HEK293 (cell line): ENCODE data around the gene HOXA3.

Source experiments
- EGR2 ChIP-seq: fragments of 450-650 bp; formaldehyde crosslinking; IDR thresholded peaks from 2 replicates; pipeline ENCODE4 v1.5.1; 2016; ENCODE audit warnings: low read depth, missing biosample characterization, missing genetic modification characterization
- FEZF1 ChIP-seq: fragments of 450-650 bp; formaldehyde crosslinking; IDR thresholded peaks from 2 replicates; pipeline ENCODE4 v1.5.1; 2016; ENCODE audit warnings: missing biosample characterization, missing genetic modification characterization
- GFI1B ChIP-seq: fragments of 450-650 bp; formaldehyde crosslinking; IDR thresholded peaks from 2 replicates; pipeline ENCODE4 v1.5.1; 2016; ENCODE audit warnings: missing biosample characterization, missing genetic modification characterization
- GLI2 ChIP-seq: fragments of 450-650 bp; formaldehyde crosslinking; IDR thresholded peaks from 2 replicates; pipeline ENCODE4; 2017; ENCODE audit warnings: missing biosample characterization, missing genetic modification characterization, low read depth, borderline replicate concordance
- KLF10 ChIP-seq: fragments of 450-650 bp; IDR thresholded peaks from 2 replicates; pipeline ENCODE4 v1.5.1; 2018; ENCODE audit warnings: missing biosample characterization, mild to moderate bottlenecking, missing genetic modification characterization
- SALL2 ChIP-seq: fragments of 450-650 bp; formaldehyde crosslinking; IDR thresholded peaks from 2 replicates; pipeline ENCODE4 v1.5.0; 2017; ENCODE audit warnings: missing biosample characterization, mild to moderate bottlenecking, missing genetic modification characterization, borderline replicate concordance
- TRIM28 ChIP-seq: IDR thresholded peaks from 2 replicates; pipeline ENCODE4 v1.6.1; 2011; ENCODE audit warnings: low read length, control low read depth, borderline replicate concordance
- ZBTB21 ChIP-seq: fragments of 450-650 bp; formaldehyde crosslinking; IDR thresholded peaks from 2 replicates; pipeline ENCODE4 v1.5.1; 2017; ENCODE audit warnings: missing biosample characterization, missing genetic modification characterization
- ZNF10 ChIP-seq: fragments of 450-650 bp; formaldehyde crosslinking; IDR thresholded peaks from 2 replicates; pipeline ENCODE4 v1.5.1; 2017; ENCODE audit warnings: missing biosample characterization, missing genetic modification characterization
- ZNF202 ChIP-seq: fragments of 450-650 bp; formaldehyde crosslinking; IDR thresholded peaks from 2 replicates; pipeline ENCODE4 v1.5.1; 2016; ENCODE audit warnings: missing biosample characterization, missing genetic modification characterization, borderline replicate concordance
- ZNF239 ChIP-seq: fragments of 450-650 bp; formaldehyde crosslinking; IDR thresholded peaks from 2 replicates; pipeline ENCODE4 v1.5.1; 2016; ENCODE audit warnings: missing biosample characterization, missing genetic modification characterization
- ZNF366 ChIP-seq: fragments of 450-650 bp; formaldehyde crosslinking; conservative IDR thresholded peaks from 2 replicates; pipeline ENCODE4 v1.5.1; 2016; ENCODE audit warnings: missing biosample characterization, missing genetic modification characterization
- ZNF391 ChIP-seq: fragments of 450-650 bp; formaldehyde crosslinking; IDR thresholded peaks from 2 replicates; pipeline ENCODE4 v1.5.1; 2016; ENCODE audit warnings: low read depth, missing biosample characterization, missing genetic modification characterization, borderline replicate concordance
- ZNF426 ChIP-seq: fragments of 450-650 bp; formaldehyde crosslinking; IDR thresholded peaks from 2 replicates; pipeline ENCODE4 v1.5.1; 2017; ENCODE audit warnings: missing biosample characterization, missing genetic modification characterization, mild to moderate bottlenecking, inconsistent platforms, moderate library complexity
- ZNF529 ChIP-seq: fragments of 450-650 bp; formaldehyde crosslinking; IDR thresholded peaks from 2 replicates; pipeline ENCODE4 v1.5.1; 2017; ENCODE audit warnings: missing genetic modification characterization, missing biosample characterization; ENCODE audit not compliant: insufficient replicate concordance
- ZNF544 ChIP-seq: fragments of 450-650 bp; formaldehyde crosslinking; IDR thresholded peaks from 2 replicates; pipeline ENCODE4 v1.5.0; 2017; ENCODE audit warnings: missing biosample characterization, missing genetic modification characterization
- ZNF560 ChIP-seq: fragments of 450-650 bp; formaldehyde crosslinking; IDR thresholded peaks from 2 replicates; pipeline ENCODE4 v1.5.1; 2017; ENCODE audit warnings: missing biosample characterization, missing genetic modification characterization, borderline replicate concordance
- ZNF610 ChIP-seq: fragments of 450-650 bp; formaldehyde crosslinking; IDR thresholded peaks from 2 replicates; pipeline ENCODE4 v1.5.1; 2016; ENCODE audit warnings: missing biosample characterization, missing genetic modification characterization, borderline replicate concordance
- ZNF623 ChIP-seq: fragments of 450-650 bp; formaldehyde crosslinking; IDR thresholded peaks from 2 replicates; pipeline ENCODE4 v1.5.1; 2016; ENCODE audit warnings: missing biosample characterization, missing genetic modification characterization
- ZSCAN16 ChIP-seq: fragments of 450-650 bp; formaldehyde crosslinking; IDR thresholded peaks from 2 replicates; pipeline ENCODE4 v1.5.1; 2016; ENCODE audit warnings: missing biosample characterization, missing genetic modification characterization
- TF ChIP-seq, protein P1 (sequence below): fragments of 450-650 bp; formaldehyde crosslinking; IDR thresholded peaks from 2 replicates; pipeline ENCODE4 v1.5.1; 2017; ENCODE audit warnings: missing biosample characterization, missing genetic modification characterization
- TF ChIP-seq, protein P2 (sequence below): fragments of 450-650 bp; formaldehyde crosslinking; IDR thresholded peaks from 2 replicates; pipeline ENCODE4 v1.5.1; 2016; ENCODE audit warnings: missing biosample characterization, missing genetic modification characterization
- TF ChIP-seq, protein P3 (sequence below): fragments of 450-650 bp; IDR thresholded peaks from 2 replicates; pipeline ENCODE4 v1.5.1; 2018; ENCODE audit warnings: missing biosample characterization, mild to moderate bottlenecking, missing genetic modification characterization
- TF ChIP-seq, protein P4 (sequence below): fragments of 450-650 bp; formaldehyde crosslinking; IDR thresholded peaks from 2 replicates; pipeline ENCODE4 v1.5.1; 2016; ENCODE audit warnings: missing biosample characterization, missing genetic modification characterization
- TF ChIP-seq, protein P5 (sequence below): fragments of 450-650 bp; formaldehyde crosslinking; IDR thresholded peaks from 2 replicates; pipeline ENCODE4 v1.5.1; 2016; ENCODE audit warnings: missing biosample characterization, missing genetic modification characterization
- TF ChIP-seq, protein P6 (sequence below): fragments of 450-650 bp; formaldehyde crosslinking; IDR thresholded peaks from 2 replicates; pipeline ENCODE4 v1.5.1; 2017; ENCODE audit warnings: missing biosample characterization, missing genetic modification characterization
- TF ChIP-seq, protein P7 (sequence below): fragments of 450-650 bp; formaldehyde crosslinking; IDR thresholded peaks from 2 replicates; pipeline ENCODE4 v1.5.1; 2016; ENCODE audit warnings: missing biosample characterization, missing genetic modification characterization

Gene HOXA3

DNA sequence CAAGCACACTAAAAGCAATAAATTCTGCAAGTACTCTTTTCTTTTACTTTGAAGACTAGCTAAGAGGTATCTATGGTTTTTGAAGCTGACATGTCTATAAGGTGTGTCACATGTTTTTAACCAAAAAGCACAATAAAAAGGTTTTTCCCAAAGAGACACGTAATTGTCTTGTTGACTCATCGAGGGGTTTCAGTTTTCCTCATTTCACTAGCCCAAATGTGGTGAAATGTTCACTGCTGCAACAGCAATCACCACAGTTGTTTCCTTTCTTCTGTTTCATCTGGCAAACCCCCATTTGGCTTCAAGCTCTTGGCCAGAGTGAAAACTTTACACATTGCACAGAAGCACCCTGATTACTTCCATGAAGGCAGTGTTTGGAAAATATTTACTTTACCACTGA, 18.0 kb downstream of the HOXA3 start (continued):
- TF ChIP-seq, protein P1, sequence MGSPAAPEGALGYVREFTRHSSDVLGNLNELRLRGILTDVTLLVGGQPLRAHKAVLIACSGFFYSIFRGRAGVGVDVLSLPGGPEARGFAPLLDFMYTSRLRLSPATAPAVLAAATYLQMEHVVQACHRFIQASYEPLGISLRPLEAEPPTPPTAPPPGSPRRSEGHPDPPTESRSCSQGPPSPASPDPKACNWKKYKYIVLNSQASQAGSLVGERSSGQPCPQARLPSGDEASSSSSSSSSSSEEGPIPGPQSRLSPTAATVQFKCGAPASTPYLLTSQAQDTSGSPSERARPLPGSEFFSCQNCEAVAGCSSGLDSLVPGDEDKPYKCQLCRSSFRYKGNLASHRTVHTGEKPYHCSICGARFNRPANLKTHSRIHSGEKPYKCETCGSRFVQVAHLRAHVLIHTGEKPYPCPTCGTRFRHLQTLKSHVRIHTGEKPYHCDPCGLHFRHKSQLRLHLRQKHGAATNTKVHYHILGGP (tag by site-specific recombination), result no peak
- no peak for TF ChIP-seq ZNF544 (tag by site-specific recombination)
- no peak for TF ChIP-seq TRIM28
- TF ChIP-seq, protein P2, sequence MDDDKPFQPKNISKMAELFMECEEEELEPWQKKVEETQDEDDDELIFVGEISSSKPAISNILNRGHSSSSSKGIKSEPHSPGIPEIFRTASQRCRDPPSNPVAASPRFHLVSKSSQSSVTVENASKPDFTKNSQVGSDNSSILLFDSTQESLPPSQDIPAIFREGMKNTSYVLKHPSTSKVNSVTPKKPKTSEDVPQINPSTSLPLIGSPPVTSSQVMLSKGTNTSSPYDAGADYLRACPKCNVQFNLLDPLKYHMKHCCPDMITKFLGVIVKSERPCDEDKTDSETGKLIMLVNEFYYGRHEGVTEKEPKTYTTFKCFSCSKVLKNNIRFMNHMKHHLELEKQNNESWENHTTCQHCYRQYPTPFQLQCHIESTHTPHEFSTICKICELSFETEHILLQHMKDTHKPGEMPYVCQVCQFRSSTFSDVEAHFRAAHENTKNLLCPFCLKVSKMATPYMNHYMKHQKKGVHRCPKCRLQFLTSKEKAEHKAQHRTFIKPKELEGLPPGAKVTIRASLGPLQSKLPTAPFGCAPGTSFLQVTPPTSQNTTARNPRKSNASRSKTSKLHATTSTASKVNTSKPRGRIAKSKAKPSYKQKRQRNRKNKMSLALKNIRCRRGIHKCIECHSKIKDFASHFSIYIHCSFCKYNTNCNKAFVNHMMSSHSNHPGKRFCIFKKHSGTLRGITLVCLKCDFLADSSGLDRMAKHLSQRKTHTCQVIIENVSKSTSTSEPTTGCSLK, result no peak
- TF ChIP-seq, protein P3, sequence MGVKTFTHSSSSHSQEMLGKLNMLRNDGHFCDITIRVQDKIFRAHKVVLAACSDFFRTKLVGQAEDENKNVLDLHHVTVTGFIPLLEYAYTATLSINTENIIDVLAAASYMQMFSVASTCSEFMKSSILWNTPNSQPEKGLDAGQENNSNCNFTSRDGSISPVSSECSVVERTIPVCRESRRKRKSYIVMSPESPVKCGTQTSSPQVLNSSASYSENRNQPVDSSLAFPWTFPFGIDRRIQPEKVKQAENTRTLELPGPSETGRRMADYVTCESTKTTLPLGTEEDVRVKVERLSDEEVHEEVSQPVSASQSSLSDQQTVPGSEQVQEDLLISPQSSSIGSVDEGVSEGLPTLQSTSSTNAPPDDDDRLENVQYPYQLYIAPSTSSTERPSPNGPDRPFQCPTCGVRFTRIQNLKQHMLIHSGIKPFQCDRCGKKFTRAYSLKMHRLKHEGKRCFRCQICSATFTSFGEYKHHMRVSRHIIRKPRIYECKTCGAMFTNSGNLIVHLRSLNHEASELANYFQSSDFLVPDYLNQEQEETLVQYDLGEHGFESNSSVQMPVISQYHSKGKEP (tag by site-specific recombination), result no peak
- TF ChIP-seq KLF10, result peak; percentile 35
- TF ChIP-seq SALL2 (tag by site-specific recombination), result no peak
- no peak for TF ChIP-seq ZNF610
- TF ChIP-seq, protein P4, sequence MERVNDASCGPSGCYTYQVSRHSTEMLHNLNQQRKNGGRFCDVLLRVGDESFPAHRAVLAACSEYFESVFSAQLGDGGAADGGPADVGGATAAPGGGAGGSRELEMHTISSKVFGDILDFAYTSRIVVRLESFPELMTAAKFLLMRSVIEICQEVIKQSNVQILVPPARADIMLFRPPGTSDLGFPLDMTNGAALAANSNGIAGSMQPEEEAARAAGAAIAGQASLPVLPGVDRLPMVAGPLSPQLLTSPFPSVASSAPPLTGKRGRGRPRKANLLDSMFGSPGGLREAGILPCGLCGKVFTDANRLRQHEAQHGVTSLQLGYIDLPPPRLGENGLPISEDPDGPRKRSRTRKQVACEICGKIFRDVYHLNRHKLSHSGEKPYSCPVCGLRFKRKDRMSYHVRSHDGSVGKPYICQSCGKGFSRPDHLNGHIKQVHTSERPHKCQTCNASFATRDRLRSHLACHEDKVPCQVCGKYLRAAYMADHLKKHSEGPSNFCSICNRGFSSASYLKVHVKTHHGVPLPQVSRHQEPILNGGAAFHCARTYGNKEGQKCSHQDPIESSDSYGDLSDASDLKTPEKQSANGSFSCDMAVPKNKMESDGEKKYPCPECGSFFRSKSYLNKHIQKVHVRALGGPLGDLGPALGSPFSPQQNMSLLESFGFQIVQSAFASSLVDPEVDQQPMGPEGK, result peak; percentile 41; the same call in 1 of the 2 replicates
- TF ChIP-seq ZNF202 (tag by site-specific recombination), result no peak
- TF ChIP-seq ZNF623 (tag by site-specific recombination), result no peak
- peak; percentile 92 for TF ChIP-seq FEZF1 (tag by site-specific recombination)
- TF ChIP-seq ZNF366 (tag by site-specific recombination), result peak; percentile 66
- TF ChIP-seq ZNF560 (tag by site-specific recombination), result no peak
- TF ChIP-seq ZNF529 (tag by site-specific recombination), result no peak
- TF ChIP-seq, protein P5, sequence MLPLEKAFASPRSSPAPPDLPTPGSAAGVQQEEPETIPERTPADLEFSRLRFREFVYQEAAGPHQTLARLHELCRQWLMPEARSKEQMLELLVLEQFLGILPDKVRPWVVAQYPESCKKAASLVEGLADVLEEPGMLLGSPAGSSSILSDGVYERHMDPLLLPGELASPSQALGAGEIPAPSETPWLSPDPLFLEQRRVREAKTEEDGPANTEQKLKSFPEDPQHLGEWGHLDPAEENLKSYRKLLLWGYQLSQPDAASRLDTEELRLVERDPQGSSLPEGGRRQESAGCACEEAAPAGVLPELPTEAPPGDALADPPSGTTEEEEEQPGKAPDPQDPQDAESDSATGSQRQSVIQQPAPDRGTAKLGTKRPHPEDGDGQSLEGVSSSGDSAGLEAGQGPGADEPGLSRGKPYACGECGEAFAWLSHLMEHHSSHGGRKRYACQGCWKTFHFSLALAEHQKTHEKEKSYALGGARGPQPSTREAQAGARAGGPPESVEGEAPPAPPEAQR (tag by site-specific recombination), result no peak
- TF ChIP-seq ZNF10 (tag by site-specific recombination), result no peak
- no peak for TF ChIP-seq ZNF239
- peak; percentile 68; the same call in 1 of the 2 replicates for TF ChIP-seq GFI1B
- no peak for TF ChIP-seq EGR2 (tag by site-specific recombination)
- TF ChIP-seq ZNF391 (tag by site-specific recombination), result 0 out of 2 replicates have a peak, but pooled peaks have one; percentile 18
- TF ChIP-seq, protein P6, sequence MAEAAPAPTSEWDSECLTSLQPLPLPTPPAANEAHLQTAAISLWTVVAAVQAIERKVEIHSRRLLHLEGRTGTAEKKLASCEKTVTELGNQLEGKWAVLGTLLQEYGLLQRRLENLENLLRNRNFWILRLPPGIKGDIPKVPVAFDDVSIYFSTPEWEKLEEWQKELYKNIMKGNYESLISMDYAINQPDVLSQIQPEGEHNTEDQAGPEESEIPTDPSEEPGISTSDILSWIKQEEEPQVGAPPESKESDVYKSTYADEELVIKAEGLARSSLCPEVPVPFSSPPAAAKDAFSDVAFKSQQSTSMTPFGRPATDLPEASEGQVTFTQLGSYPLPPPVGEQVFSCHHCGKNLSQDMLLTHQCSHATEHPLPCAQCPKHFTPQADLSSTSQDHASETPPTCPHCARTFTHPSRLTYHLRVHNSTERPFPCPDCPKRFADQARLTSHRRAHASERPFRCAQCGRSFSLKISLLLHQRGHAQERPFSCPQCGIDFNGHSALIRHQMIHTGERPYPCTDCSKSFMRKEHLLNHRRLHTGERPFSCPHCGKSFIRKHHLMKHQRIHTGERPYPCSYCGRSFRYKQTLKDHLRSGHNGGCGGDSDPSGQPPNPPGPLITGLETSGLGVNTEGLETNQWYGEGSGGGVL (tag by site-specific recombination), result no peak
- TF ChIP-seq, protein P7, sequence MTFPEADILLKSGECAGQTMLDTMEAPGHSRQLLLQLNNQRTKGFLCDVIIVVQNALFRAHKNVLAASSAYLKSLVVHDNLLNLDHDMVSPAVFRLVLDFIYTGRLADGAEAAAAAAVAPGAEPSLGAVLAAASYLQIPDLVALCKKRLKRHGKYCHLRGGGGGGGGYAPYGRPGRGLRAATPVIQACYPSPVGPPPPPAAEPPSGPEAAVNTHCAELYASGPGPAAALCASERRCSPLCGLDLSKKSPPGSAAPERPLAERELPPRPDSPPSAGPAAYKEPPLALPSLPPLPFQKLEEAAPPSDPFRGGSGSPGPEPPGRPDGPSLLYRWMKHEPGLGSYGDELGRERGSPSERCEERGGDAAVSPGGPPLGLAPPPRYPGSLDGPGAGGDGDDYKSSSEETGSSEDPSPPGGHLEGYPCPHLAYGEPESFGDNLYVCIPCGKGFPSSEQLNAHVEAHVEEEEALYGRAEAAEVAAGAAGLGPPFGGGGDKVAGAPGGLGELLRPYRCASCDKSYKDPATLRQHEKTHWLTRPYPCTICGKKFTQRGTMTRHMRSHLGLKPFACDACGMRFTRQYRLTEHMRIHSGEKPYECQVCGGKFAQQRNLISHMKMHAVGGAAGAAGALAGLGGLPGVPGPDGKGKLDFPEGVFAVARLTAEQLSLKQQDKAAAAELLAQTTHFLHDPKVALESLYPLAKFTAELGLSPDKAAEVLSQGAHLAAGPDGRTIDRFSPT, result no peak
- TF ChIP-seq GLI2, result no peak
- TF ChIP-seq ZBTB21 (tag by site-specific recombination), result 0 out of 2 replicates have a peak, but pooled peaks have one; percentile 38
- TF ChIP-seq ZSCAN16 (tag by site-specific recombination), result no peak
- no peak for TF ChIP-seq ZNF426 (tag by site-specific recombination)
